Measurements from ENCODE around the gene GPR180. TPM values are rescaled to one million over a fixed set of nuclear protein-coding genes. Genes with fewer than 3 reads are reported as not detected.

The GPR180 gene
- 1 to 10 TPM; 8.0 to 8.6 TPM for total RNA-seq

DNA sequence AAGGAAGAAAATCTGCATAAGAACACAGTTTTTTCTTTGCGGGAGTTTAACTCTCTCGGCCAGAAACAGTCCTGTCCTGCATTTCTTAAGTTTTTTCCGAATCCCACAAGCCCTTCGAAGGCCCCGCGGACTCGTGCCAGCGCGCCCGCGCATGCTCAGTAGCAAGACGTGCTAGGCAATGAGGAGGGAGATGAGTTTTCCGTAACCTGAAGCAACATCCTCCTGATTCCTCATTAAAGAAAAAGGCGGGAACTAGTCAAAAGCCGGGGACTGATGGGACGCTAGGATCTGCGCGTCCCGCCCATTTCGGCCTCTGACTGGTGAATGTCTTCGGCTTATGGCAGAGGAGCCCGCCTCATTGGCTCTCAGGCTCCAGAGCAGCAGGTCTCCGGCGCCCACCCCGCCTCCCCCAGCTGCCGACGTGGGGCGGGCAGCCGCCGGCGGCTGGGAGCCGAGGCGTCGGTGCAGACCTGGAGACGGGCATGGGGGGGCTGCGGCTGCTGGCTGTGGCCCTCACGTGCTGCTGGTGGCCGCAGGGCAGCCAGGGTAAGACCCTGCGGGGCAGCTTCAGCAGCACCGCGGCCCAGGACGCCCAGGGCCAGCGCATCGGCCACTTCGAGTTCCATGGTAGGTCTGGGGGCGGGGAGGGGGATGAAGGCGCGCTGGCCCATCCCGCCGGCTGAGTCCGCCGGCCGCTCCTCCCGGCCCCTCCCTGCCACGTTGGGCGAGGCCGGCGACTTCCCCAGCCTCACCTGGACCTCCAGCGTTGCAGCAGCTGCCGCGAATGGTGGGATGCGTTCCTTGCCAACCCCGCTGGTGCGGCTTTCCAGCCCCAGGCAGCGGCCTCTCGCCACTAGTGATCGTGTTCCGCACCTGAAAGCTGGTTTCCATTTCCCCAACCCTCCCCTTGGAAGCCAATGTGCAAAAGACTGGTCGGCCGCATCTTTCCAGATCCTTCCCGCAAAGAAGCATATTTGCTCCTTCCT, at the start of gene GPR180:
TSS of gene GPR180 (plus strand) at position 412 of the 986 bp plus-strand sequence. CDS start at position 483, 71 bp downstream.
- intact Hi-C loops (cut with DNase I, micrococcal nuclease): loop anchor here (1.0 to 10.0 kb wide), 7 partner anchors 52 to 1076 kb away; partner anchors contain the start of genes DNAJC3 (in 2 of the 2) and ABCC4 (in 1 of the 2)
- peak within 1 kb of the TSS; percentile 89 for H3K4me3 Mint-ChIP-seq
- ChIA-PET POLR2A (interaction anchor here (0.6 kb wide), 1 partner anchor 15 kb away, joined by 3 read pairs; no protein-coding TSS in a partner anchor), CTCF (interaction anchor here (2.0 to 5.8 kb wide), 2 partner anchors 15 to 19 kb away, joined by 6 to 48 read pairs; no protein-coding TSS in a partner anchor)
- ATAC-seq (peak; percentile 100), DNase-seq (peak; percentile 95)
- H3K27ac Mint-ChIP-seq: peak within 1 kb of the TSS; percentile 77
- H3K9me3 Mint-ChIP-seq (ENCODE audit: low read depth): peaks cover 4% of the 10 kb centered on the region
- no peaks in the 10 kb centered on the region for H3K27me3 Mint-ChIP-seq
- H3K36me3 Mint-ChIP-seq (ENCODE audit: low read depth): peaks cover 18% of the 10 kb centered on the region
- H3K4me1 Mint-ChIP-seq: peaks cover 31% of the 10 kb centered on the region

DNA sequence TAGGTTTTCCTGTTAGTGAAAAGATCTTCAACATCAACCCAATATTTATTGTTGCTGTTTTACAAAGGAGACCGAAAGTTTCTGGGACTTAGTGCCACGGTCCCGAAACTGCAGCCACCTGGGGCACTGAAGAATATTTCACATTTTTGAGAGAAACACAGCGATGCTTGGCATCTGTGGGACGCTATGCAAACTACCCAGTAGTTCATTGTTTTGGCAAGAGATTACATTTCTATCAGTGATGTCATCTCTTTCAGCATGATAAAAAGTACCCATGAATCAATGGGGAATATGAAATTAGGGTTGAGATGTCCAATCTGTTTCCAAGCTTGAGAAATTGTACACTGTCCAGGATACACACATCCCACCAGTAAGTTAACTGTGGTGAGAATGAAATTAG, 49.6 kb upstream of the GPR180 start:
- H3K36me3 Mint-ChIP-seq (ENCODE audit: low read depth): peaks cover 4% of the 10 kb centered on the region
- peaks cover 3% of the 10 kb centered on the region for H3K27me3 Mint-ChIP-seq
- H3K4me1 Mint-ChIP-seq: peaks cover 20% of the 10 kb centered on the region
- no peak for ATAC-seq
- H3K9me3 Mint-ChIP-seq (ENCODE audit: low read depth): no peaks in the 10 kb centered on the region
- POLR2A ChIA-PET: no interaction called here
- intact Hi-C loops (cut with DNase I, micrococcal nuclease): loop anchor here in 1 of 2 experiments (5.0 kb wide), 1 partner anchor 225 kb away; no protein-coding TSS in a partner anchor
- no peak overlapping the region for H3K4me3 Mint-ChIP-seq
- no peak for DNase-seq
- CTCF ChIA-PET: interaction anchor here (1.1 kb wide), 1 partner anchor 44 kb away, joined by 3 read pairs; no protein-coding TSS in a partner anchor
- H3K27ac Mint-ChIP-seq: no peak overlapping the region

GRCh38 chr13:94553766-94554165, 47.9 kb upstream of the GPR180 start:
- CTCF ChIA-PET: interaction anchor here (1.1 kb wide), 1 partner anchor 42 kb away, joined by 3 read pairs; the partner anchor contains the start of gene TGDS
- Mint-ChIP-seq H3K36me3 (ENCODE audit: low read depth) (peaks cover 4% of the 10 kb centered on the region), H3K4me1 (peaks cover 16% of the 10 kb centered on the region), H3K27me3 (peaks cover 3% of the 10 kb centered on the region), H3K4me3 (no peak overlapping the region), H3K9me3 (ENCODE audit: low read depth) (no peaks in the 10 kb centered on the region), H3K27ac (no peak overlapping the region)
- DNase-seq (no peak), ATAC-seq (no peak)
- intact Hi-C loops (cut with DNase I, micrococcal nuclease): loop anchor here in 1 of 2 experiments (5.0 kb wide), 1 partner anchor 226 kb away; no protein-coding TSS in a partner anchor
- POLR2A ChIA-PET: no interaction called here

DNA sequence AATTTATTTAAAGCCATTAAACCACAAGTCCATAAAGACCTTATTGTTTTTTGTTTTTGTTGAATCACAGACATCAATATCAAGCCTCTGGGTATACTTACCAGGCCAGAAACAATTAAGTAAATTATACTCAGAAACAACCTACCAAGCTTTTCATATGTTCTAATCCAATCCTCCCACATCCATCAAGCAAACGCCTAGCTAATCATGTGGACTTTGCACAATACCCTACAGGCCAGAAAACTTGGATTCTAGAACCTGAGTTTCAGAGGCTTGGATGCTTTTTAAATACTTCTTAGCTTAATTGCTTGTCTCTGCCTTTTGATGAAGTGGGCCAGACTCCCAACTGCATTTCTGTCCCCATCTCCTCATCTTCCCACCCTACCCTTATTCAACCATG, 45.6 kb upstream of the GPR180 start:
- DNase-seq (no peak), ATAC-seq (no peak)
- H3K9me3 Mint-ChIP-seq (ENCODE audit: low read depth): peaks cover 2% of the 10 kb centered on the region
- peaks cover 18% of the 10 kb centered on the region for H3K4me1 Mint-ChIP-seq
- no peaks in the 10 kb centered on the region for H3K27me3 Mint-ChIP-seq
- ChIA-PET CTCF (interaction anchor here (0.8 kb wide), 1 partner anchor 192 kb away, joined by 3 read pairs; no protein-coding TSS in a partner anchor), POLR2A (no interaction called here)
- no peak overlapping the region for H3K4me3 Mint-ChIP-seq
- H3K27ac Mint-ChIP-seq: no peak overlapping the region
- peaks cover 2% of the 10 kb centered on the region for H3K36me3 Mint-ChIP-seq (ENCODE audit: low read depth)
- intact Hi-C loops (cut with DNase I, micrococcal nuclease): no loop called here

DNA sequence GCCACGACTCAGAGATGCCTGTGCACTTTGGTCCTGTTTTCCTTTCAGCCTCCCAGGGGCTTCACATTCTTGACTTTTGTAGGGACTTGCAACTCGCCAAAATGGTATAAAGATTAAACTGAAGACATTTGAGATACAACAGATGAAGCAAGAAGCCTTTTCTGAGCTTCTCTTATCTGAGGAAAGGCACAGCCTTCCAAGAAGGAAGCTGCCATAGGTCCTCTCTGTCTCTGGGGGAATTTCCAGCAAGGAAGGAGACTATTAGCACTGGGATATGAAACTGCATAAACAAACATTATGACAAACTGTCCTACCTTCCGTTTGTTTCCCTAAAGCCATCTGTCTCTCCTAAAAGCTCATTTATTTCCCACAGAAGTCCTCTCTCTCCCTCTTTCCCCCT, 45.0 kb upstream of the GPR180 start:
- Mint-ChIP-seq H3K27ac (no peak overlapping the region), H3K4me3 (no peak overlapping the region), H3K27me3 (no peaks in the 10 kb centered on the region), H3K4me1 (peaks cover 18% of the 10 kb centered on the region), H3K9me3 (ENCODE audit: low read depth) (peaks cover 2% of the 10 kb centered on the region), H3K36me3 (ENCODE audit: low read depth) (peaks cover 2% of the 10 kb centered on the region)
- intact Hi-C loops (cut with DNase I, micrococcal nuclease): no loop called here
- ATAC-seq: no peak
- no peak for DNase-seq
- ChIA-PET POLR2A (no interaction called here), CTCF (interaction anchor here (0.8 to 1.0 kb wide), 2 partner anchors 121 to 193 kb away, joined by 3 read pairs; no protein-coding TSS in a partner anchor)

DNA sequence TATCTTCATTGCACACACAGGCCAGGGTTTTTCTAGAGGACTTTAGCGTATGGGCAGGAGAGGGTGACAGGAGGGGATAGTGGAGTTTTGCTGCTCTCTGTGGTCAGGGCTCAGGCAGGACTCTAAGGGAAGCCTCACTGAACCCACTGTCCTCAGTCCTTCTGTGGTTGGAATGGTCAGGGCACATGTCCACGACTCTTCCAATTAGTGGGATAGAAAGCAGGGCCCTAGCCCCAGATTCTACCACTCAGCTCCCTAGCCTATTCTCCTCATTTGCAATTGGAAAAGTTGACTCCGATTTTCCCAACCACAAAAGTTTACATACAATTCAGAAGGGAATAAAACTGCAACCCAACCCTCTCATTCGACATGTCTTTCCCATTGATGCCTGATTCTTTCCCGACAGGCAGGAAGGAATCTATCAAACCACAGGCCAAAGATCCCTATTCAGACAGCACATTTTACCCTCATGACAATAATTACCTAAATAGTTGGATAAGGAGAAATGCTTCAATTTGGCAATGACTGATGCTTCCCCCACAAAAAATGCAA, 43.9 kb upstream of the GPR180 start:
- no peak for ATAC-seq
- no peak for DNase-seq
- POLR2A ChIA-PET: no interaction called here
- CTCF ChIA-PET: no interaction called here
- intact Hi-C loops (cut with DNase I, micrococcal nuclease): no loop called here
- H3K27me3 Mint-ChIP-seq: no peaks in the 10 kb centered on the region
- no peak overlapping the region for H3K27ac Mint-ChIP-seq
- peaks cover 2% of the 10 kb centered on the region for H3K9me3 Mint-ChIP-seq (ENCODE audit: low read depth)
- peaks cover 18% of the 10 kb centered on the region for H3K4me1 Mint-ChIP-seq
- peaks cover 7% of the 10 kb centered on the region for H3K36me3 Mint-ChIP-seq (ENCODE audit: low read depth)
- no peak overlapping the region for H3K4me3 Mint-ChIP-seq

- Mint-ChIP-seq H3K4me1 (peaks cover 18% of the 10 kb centered on the region), H3K27ac (peak overlapping the region; percentile 69), H3K4me3 (no peak overlapping the region), H3K27me3 (no peaks in the 10 kb centered on the region), H3K9me3 (ENCODE audit: low read depth) (peaks cover 2% of the 10 kb centered on the region), H3K36me3 (ENCODE audit: low read depth) (peaks cover 9% of the 10 kb centered on the region)
- DNase-seq: peak; percentile 47
- ChIA-PET CTCF (no interaction called here), POLR2A (no interaction called here)
- intact Hi-C loops (cut with DNase I, micrococcal nuclease): no loop called here
- peak; percentile 85 for ATAC-seq
These were observed 42.9 kb upstream of the GPR180 start for GRCh38 chr13:94558716-94559115.

DNA sequence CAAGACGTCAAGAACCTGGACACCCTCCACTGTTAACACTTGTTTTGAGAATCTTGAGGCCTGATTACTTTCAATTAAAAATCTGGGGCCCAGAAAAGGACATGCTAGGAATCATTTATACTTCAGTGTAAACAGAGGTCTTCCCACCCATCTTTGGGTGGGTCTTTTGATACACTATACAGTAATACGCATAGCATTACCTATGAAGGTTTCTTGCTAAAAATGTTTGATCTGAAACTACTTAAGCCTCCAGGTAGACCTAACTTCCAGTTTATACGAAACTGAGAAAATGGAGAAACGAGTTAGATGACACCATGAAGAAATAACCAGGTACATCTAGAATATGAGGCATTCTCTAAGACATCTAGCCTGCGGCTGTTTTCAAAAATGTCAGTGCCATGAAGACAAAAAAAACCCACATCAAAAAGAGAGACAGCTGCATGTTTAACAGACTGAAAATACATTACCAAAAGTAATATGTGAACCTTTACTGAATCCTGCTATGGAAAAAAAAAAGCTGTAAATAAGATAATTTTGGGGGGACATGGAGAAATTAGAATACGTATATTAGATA, 42.3 kb upstream of the GPR180 start:
- POLR2A ChIA-PET: interaction anchor here (0.5 kb wide), 1 partner anchor 45 kb away, joined by 4 read pairs; no protein-coding TSS in a partner anchor
- Mint-ChIP-seq H3K27ac (peak overlapping the region; percentile 69), H3K27me3 (no peaks in the 10 kb centered on the region), H3K36me3 (ENCODE audit: low read depth) (peaks cover 9% of the 10 kb centered on the region), H3K9me3 (ENCODE audit: low read depth) (peaks cover 2% of the 10 kb centered on the region), H3K4me1 (peaks cover 18% of the 10 kb centered on the region), H3K4me3 (no peak overlapping the region)
- CTCF ChIA-PET: no interaction called here
- no peak for DNase-seq
- intact Hi-C loops (cut with DNase I, micrococcal nuclease): no loop called here
- no peak for ATAC-seq

GRCh38 chr13:94560116-94560515, 41.5 kb upstream of the GPR180 start:
- intact Hi-C loops (cut with DNase I, micrococcal nuclease): no loop called here
- H3K36me3 Mint-ChIP-seq (ENCODE audit: low read depth): peaks cover 11% of the 10 kb centered on the region
- CTCF ChIA-PET: interaction anchor here (1.3 kb wide), 1 partner anchor 10 kb away, joined by 4 read pairs; no protein-coding TSS in a partner anchor
- peaks cover 2% of the 10 kb centered on the region for H3K9me3 Mint-ChIP-seq (ENCODE audit: low read depth)
- DNase-seq (no peak), ATAC-seq (no peak)
- no peaks in the 10 kb centered on the region for H3K27me3 Mint-ChIP-seq
- POLR2A ChIA-PET: interaction anchor here (0.5 kb wide), 1 partner anchor 45 kb away, joined by 4 read pairs; no protein-coding TSS in a partner anchor
- peaks cover 18% of the 10 kb centered on the region for H3K4me1 Mint-ChIP-seq
- no peak overlapping the region for H3K27ac Mint-ChIP-seq
- no peak overlapping the region for H3K4me3 Mint-ChIP-seq

- ChIA-PET CTCF (interaction anchor here (0.6 to 2.0 kb wide), 4 partner anchors 9 to 289 kb away, joined by 4 to 7 read pairs (median 5); no protein-coding TSS in a partner anchor), POLR2A (no interaction called here)
- Mint-ChIP-seq H3K27me3 (no peaks in the 10 kb centered on the region), H3K27ac (no peak overlapping the region), H3K9me3 (ENCODE audit: low read depth) (peaks cover 2% of the 10 kb centered on the region), H3K36me3 (ENCODE audit: low read depth) (peaks cover 11% of the 10 kb centered on the region), H3K4me1 (peaks cover 18% of the 10 kb centered on the region), H3K4me3 (no peak overlapping the region)
- DNase-seq (no peak), ATAC-seq (no peak)
- intact Hi-C loops (cut with DNase I, micrococcal nuclease): no loop called here
These were observed 40.5 kb upstream of the GPR180 start for GRCh38 chr13:94561126-94561525.

DNA sequence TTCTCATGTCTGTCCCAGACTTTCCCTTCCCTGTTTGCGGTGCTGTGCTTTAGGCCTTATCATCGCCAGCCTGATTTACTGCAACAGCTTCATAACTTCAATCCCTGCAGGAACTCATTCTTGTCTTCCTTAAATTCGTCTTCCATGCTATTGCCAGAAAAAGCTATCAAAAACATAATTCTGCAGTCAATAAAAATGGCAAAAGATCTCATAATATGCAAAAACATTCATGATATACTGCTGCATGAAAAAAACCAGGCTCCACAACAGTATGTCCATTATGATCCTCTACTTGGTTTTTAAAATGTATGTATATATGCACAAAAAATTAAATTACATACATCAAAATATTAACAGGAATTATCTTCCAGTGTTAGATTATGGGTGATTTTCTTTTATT, 34.1 kb upstream of the GPR180 start:
- ATAC-seq (no peak), DNase-seq (no peak)
- H3K9me3 Mint-ChIP-seq (ENCODE audit: low read depth): no peaks in the 10 kb centered on the region
- intact Hi-C loops (cut with DNase I, micrococcal nuclease): no loop called here
- no peaks in the 10 kb centered on the region for H3K27me3 Mint-ChIP-seq
- H3K4me1 Mint-ChIP-seq: no peaks in the 10 kb centered on the region
- no peak overlapping the region for H3K27ac Mint-ChIP-seq
- no peak overlapping the region for H3K4me3 Mint-ChIP-seq
- ChIA-PET POLR2A (no interaction called here), CTCF (interaction anchor here (0.8 kb wide), 1 partner anchor 45 kb away, joined by 3 read pairs; no protein-coding TSS in a partner anchor)
- H3K36me3 Mint-ChIP-seq (ENCODE audit: low read depth): peaks cover 49% of the 10 kb centered on the region
